Suprapubic skin (tissue), 4 donors: Measurements from ENCODE around the gene DNAH10. TPM values are rescaled to one million over a fixed set of nuclear protein-coding genes. Genes with fewer than 3 reads are reported as not detected.
"Not testable (repeated sequence)": the region's sequence is repeated elsewhere in the genome, so short reads cannot be mapped to it uniquely, and the experiment has no call there.

Experiments
- DNase-seq, 2 donors: peaks; one replicate each; pipeline ENCODE4 v3.0.0-alpha.2; 2019; ENCODE audit warnings: low spot score in 2 of 2
- H3K27ac ChIP-seq: fragments of 200-600 bp; sonication (generic); one replicate; pipeline ENCODE4 v1.5.1; 2019
- H3K27me3 ChIP-seq: fragments of 200-600 bp; sonication (generic); one replicate; pipeline ENCODE4 v1.5.1; 2019
- H3K36me3 ChIP-seq: fragments of 200-600 bp; sonication (generic); one replicate; pipeline ENCODE4 v1.5.1; 2019
- H3K4me1 ChIP-seq: fragments of 200-600 bp; sonication (generic); one replicate; pipeline ENCODE4 v1.5.1; 2019
- H3K4me3 ChIP-seq: fragments of 200-600 bp; sonication (generic); one replicate; pipeline ENCODE4 v1.5.1; 2019; ENCODE audit warnings: mild to moderate bottlenecking
- H3K9me3 ChIP-seq: fragments of 200-600 bp; sonication (generic); one replicate; pipeline ENCODE4 v1.5.1; 2019
- CTCF ChIP-seq, 2 donors: fragments of 200-600 bp in 1 of 2; fragments of 450-650 bp in 1 of 2; sonication (generic) in 1 of 2; IDR thresholded peaks; one replicate each; pipeline ENCODE4 v1.5.1; 2016 to 2019; ENCODE audit warnings: antibody characterized with exemption in 2 of 2, mild to moderate bottlenecking in 1 of 2, moderate library complexity in 1 of 2
- EP300 ChIP-seq: sonication (generic); formaldehyde crosslinking; IDR thresholded peaks from one replicate; pipeline ENCODE4 v1.6.1; 2017; ENCODE audit warnings: antibody characterized with exemption
- POLR2A ChIP-seq, 2 donors: fragments of 450-650 bp; IDR thresholded peaks; one replicate each; pipeline ENCODE4 v1.6.1; 2017; ENCODE audit warnings: antibody characterized with exemption in 2 of 2, mild to moderate bottlenecking in 2 of 2, moderate library complexity in 2 of 2
- POLR2AphosphoS5 ChIP-seq, 3 donors: sonication (generic); formaldehyde crosslinking; IDR thresholded peaks; one replicate each; pipeline ENCODE4 v1.6.1; 2017; ENCODE audit warnings: antibody characterized with exemption in 3 of 3
- WGBS: methylation state at CpG from one replicate; pipeline ENCODE4 v1.1.5; 2018; 5-methylcytosine and 5-hydroxymethylcytosine counted together
- total RNA-seq, 4 donors: library from RNA; depleted of rRNA; stranded (reverse); fragments of >200 nt; gene quantifications; one replicate each; pipeline ENCODE4 v1.1.0, GENCODE V29; 2016

The DNAH10 gene
- total RNA-seq, 4 donors from 2014 or later, result 0.13 to 1.2 (median 0.19) TPM; not detected in 1

- Histone ChIP-seq H3K27ac (no peak overlapping the region), H3K36me3 (no peaks in the 10 kb centered on the region), H3K4me1 (no peaks in the 10 kb centered on the region), H3K4me3 (no peak overlapping the region), H3K27me3 (no peaks in the 10 kb centered on the region), H3K9me3 (no peaks in the 10 kb centered on the region)
- 69% methylated on average over 1 of the region's 1 CpG for WGBS
- TF ChIP-seq POLR2AphosphoS5 (IDR thresholded peaks at IDR 0.05) (no peak), CTCF (IDR thresholded peaks at IDR 0.05) (no peak), EP300 (no peak), POLR2A (IDR thresholded peaks at IDR 0.05) (no peak)
- no peak for DNase-seq
Measured at GRCh38 chr12:123773375-123773774, 11.3 kb downstream of the DNAH10 start.

GRCh38 chr12:123779551-123779950 lies 17.4 kb downstream of the DNAH10 start:
- Histone ChIP-seq H3K27me3 (no peaks in the 10 kb centered on the region), H3K36me3 (no peaks in the 10 kb centered on the region), H3K9me3 (no peaks in the 10 kb centered on the region), H3K4me1 (no peaks in the 10 kb centered on the region), H3K4me3 (no peak overlapping the region), H3K27ac (no peak overlapping the region)
- TF ChIP-seq EP300, result no peak
- TF ChIP-seq POLR2AphosphoS5 (IDR thresholded peaks at IDR 0.05), result no peak
- TF ChIP-seq POLR2A (IDR thresholded peaks at IDR 0.05), result no peak
- no peak for TF ChIP-seq CTCF (IDR thresholded peaks at IDR 0.05)
- DNase-seq, result no peak

GRCh38 chr12:123782997-123783792 lies 21.1 kb downstream of the DNAH10 start:
- TF ChIP-seq CTCF (IDR thresholded peaks at IDR 0.05) (no peak), POLR2A (IDR thresholded peaks at IDR 0.05) (no peak), POLR2AphosphoS5 (IDR thresholded peaks at IDR 0.05) (no peak), EP300 (no peak)
- no peak for DNase-seq
- no peaks in the 10 kb centered on the region for H3K36me3 ChIP-seq
- no peak overlapping the region for H3K27ac ChIP-seq
- no peaks in the 10 kb centered on the region for H3K9me3 ChIP-seq
- H3K27me3 ChIP-seq, result no peaks in the 10 kb centered on the region
- no peak overlapping the region for H3K4me3 ChIP-seq
- WGBS, result 86% methylated on average over 10 of the region's 10 CpGs
- H3K4me1 ChIP-seq, result no peaks in the 10 kb centered on the region

GRCh38 chr12:123787466-123787865 lies 25.4 kb downstream of the DNAH10 start:
- no peaks in the 10 kb centered on the region for H3K4me1 ChIP-seq
- 90% methylated on average over 21 of the region's 25 CpGs for WGBS
- DNase-seq, result no peak
- H3K27ac ChIP-seq, result no peak overlapping the region
- no peak overlapping the region for H3K4me3 ChIP-seq
- no peak for TF ChIP-seq EP300
- TF ChIP-seq POLR2AphosphoS5 (IDR thresholded peaks at IDR 0.05), result no peak
- TF ChIP-seq POLR2A (IDR thresholded peaks at IDR 0.05), result no peak
- no peak for TF ChIP-seq CTCF (IDR thresholded peaks at IDR 0.05)
- H3K27me3 ChIP-seq, result no peaks in the 10 kb centered on the region
- H3K9me3 ChIP-seq, result no peaks in the 10 kb centered on the region
- H3K36me3 ChIP-seq, result no peaks in the 10 kb centered on the region

GRCh38 chr12:123788541-123788940 lies 26.4 kb downstream of the DNAH10 start:
- Histone ChIP-seq H3K36me3 (no peaks in the 10 kb centered on the region), H3K27ac (no peak overlapping the region), H3K4me1 (no peaks in the 10 kb centered on the region), H3K27me3 (no peaks in the 10 kb centered on the region), H3K4me3 (no peak overlapping the region), H3K9me3 (no peaks in the 10 kb centered on the region)
- DNase-seq, result no peak
- 85% methylated on average over 9 of the region's 9 CpGs for WGBS
- TF ChIP-seq POLR2AphosphoS5 (IDR thresholded peaks at IDR 0.05) (no peak), CTCF (IDR thresholded peaks at IDR 0.05) (no peak), POLR2A (IDR thresholded peaks at IDR 0.05) (no peak), EP300 (no peak)

- DNase-seq, H3K27me3 ChIP-seq, H3K36me3 ChIP-seq, H3K4me1 ChIP-seq, H3K9me3 ChIP-seq, H3K27ac ChIP-seq, H3K4me3 ChIP-seq: not testable (repeated sequence)
- 88% methylated on average over 8 of the region's 8 CpGs for WGBS
Measured at GRCh38 chr12:123789422-123789821, 27.3 kb downstream of the DNAH10 start.
